Endometrium (tissue), 2 donors: ENCODE results near the gene PDZD7.

Source experiments
- FAIRE-seq: peaks from 2 replicates; lab custom pipeline; 2012; peaks lifted over from hg19 to GRCh38; lab: Jason Lieb, UNC
- donor health status: control.
- donor health status: control.

The PDZD7 gene

GRCh38 chr10:101031128-101031795 is at the start of gene PDZD7, which contains the start of gene SFXN3:
Gene PDZD7, minus strand, starts transcription at chr10:101031129. Its CDS starts 910 bp downstream, at chr10:101030219.
Gene SFXN3, plus strand, starts transcription at chr10:101031234. Its CDS starts 3,461 bp downstream, at chr10:101034695.
- no peak for FAIRE-seq

GRCh38 chr10:101079874-101080273 is 48.9 kb upstream of the PDZD7 start:
- no peak for FAIRE-seq

DNA sequence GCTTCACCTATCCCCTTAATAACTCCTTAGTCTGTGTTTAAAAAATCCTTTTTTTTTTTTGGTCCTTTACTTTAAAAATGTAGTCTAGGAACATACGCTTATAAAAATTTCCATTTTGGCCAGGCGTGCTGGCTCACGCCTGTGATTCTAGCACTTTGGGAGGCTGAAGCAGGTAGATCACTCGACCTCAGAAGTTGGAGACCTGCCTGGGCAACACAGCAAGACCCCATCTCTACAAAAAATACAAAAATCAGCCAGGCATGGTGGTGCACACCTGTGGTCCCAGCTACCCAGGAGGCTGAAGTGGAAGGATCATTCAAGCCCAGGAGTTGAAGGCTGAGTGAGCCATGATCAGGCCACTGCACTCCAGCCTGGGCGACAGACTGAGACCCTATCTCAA is 45.7 kb upstream of the PDZD7 start:
- FAIRE-seq, result no peak

DNA sequence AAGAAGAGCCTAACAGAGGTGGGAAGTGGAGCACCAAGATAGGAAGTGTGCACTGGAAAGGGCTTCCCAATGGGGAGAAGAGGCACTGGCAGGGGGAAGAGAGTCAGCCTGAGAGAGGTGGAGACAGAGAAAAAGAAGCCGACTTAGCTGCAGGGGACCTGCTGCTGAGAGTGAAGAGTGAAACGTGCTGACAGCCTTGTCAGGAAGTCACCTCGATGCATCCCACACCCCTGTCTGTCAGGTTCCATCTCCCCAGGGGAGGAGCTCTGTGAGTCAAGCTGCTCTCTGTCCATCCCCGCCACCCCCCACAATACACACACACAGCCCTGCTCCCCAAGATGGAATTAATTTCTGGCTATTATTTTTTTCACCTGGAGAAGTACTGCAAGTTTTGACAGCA is 44.8 kb upstream of the PDZD7 start:
- FAIRE-seq, result no peak

DNA sequence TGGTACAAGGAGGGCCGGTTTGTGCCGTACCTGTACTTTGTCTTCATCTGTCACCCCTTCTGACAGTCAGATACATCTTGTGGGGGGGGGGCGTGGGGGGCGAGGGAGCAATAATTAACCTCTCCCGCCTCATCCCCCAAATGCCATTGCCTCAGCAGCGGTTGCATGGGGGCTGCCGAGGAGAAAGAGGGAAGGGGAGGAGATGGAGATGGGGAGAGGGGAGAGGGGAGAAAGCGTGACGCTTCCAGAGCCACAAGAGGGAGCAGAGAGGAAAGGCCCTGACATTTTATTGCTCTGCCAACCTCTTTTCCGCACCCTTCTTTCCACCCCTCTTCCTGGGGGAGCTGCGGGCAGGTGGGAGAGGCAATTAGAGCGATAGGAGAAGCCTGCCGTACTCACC is 42.7 kb upstream of the PDZD7 start:
- FAIRE-seq, result no peak

- FAIRE-seq, result no peak
Observed at GRCh38 chr10:101072923-101073322, 42.0 kb upstream of the PDZD7 start.

DNA sequence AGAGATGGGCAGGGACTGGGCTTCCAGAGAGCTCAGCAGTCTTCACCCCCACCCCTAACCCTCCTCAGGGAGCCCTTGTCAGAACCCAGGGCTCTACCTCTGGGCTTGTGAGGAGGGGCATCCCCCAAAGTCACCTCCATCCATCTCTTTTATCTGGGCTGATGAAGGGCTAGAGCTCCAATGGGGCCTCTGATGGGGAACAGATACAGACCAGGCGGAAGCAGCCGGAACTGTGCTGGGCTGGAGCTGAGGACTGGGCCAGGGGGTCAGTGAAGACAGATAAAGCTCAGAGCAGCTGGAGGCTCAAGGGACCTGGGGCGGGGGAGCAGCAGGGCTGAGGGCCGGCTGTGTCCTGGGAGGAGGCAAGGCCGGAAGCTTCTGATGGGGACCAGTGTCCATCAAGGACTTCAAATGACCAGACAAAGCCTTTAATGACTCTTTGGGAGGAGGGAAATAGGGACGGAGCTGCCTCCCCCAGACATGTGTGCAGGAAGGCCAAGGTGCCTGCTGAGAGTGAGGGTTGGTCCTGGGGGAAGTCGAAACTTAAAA is 41.0 kb upstream of the PDZD7 start:
- FAIRE-seq, result no peak

DNA sequence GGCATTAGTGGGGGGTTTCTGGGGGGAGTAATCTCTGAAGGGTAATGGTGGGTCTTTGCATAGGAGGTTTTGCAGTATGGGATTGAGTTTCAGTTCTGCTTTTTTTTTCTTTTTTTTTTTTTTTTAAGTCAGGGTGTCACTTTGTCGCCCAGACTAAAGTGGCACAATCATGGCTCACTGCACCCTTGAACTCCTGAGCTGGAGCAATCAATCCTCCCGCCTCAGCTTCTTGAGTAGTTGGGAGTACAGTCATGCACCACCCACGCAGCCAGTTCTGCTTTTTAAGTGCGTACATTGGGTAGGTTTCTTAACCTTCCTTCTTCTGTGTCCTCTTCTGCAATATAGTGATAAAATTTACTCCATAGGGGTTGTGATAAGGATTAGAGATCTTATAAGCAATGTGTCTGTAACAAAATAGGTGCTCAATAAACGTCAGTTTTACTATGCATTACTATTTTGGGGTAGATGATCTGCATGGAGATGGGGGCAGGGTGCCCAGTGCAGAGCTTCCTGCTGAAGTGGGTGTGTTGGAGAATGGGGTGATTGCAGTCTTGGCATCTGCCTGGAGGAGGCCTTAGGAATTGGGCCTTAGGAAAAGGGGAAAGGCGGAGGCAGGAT is 40.4 kb upstream of the PDZD7 start:
- FAIRE-seq, result no peak

DNA sequence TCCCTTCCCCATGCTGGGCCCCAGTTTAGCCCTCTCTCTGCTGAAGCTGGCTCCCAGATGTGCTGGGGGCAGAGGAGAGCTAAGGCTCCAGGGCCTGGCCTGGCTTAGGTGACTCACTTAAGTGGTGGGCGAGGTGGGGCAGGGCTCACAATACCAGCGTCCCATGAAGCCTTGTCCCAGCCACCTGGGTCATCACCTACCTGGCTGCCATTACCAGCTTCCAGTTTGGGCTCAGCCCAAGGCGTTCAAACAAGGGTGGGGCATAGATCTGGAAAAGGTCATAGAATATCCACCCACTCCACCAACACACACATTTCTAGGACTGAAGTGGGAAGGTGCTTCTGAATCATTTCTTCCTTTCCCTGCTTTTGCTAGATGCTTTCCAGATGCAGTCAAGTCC is 39.2 kb upstream of the PDZD7 start:
- FAIRE-seq, result no peak

DNA sequence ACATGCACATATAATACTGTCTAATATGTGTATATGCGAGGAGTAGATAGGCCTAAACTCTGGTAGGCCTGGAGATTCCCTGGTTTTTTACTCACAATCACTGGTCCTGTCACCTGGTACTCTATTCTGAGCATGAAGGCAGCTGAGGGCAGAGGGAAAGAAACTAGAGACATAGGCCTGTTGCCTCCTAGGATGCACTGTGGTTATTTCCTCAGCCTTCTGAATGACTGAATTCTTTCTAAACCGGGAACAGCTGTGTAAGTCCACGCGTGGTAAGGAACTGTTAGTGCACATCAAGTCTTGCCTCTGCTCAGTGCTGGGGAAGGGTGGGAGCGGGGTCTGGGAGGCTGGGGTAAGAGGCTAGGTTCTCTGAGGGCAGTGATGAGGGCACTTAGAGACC is 38.5 kb upstream of the PDZD7 start:
- no peak for FAIRE-seq

DNA sequence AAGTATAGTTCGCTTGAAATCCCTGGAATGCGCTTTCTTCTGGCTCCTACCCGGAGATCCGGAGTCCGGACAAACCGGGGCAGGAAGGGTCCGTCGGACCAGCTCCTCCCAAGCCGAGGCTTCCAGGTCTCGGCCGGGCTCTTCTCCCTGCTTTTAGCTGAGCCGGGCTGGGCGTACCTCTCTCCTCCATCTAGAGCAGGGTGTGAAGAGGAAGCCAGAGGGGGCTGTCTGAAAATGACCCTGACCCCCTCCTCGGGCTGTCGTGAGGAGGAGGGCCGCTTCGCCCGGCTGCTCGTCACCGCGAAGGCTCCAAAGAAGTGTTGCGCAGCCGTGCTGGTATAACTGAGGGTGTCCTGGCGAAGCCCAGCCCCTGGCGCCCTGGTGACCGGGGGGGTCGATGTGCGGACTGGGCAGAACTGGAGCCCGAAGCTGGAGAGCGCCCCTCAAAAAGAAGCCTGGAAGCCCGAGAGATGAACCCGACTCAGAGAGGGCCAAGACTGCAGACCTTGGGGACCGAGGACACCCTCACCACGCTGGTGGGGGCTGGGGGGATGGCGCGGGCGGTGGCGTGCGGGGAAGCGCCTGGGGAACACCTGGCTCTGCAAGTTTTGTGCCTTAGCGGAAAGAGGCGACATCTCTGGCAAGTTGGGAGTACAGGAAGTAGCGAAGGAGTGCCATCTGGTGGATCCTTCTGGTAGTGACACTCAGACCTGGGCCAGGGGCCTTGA is 36.6 kb upstream of the PDZD7 start:
- no peak for FAIRE-seq

GRCh38 chr10:101066896-101067355 is 36.0 kb upstream of the PDZD7 start:
- no peak for FAIRE-seq

DNA sequence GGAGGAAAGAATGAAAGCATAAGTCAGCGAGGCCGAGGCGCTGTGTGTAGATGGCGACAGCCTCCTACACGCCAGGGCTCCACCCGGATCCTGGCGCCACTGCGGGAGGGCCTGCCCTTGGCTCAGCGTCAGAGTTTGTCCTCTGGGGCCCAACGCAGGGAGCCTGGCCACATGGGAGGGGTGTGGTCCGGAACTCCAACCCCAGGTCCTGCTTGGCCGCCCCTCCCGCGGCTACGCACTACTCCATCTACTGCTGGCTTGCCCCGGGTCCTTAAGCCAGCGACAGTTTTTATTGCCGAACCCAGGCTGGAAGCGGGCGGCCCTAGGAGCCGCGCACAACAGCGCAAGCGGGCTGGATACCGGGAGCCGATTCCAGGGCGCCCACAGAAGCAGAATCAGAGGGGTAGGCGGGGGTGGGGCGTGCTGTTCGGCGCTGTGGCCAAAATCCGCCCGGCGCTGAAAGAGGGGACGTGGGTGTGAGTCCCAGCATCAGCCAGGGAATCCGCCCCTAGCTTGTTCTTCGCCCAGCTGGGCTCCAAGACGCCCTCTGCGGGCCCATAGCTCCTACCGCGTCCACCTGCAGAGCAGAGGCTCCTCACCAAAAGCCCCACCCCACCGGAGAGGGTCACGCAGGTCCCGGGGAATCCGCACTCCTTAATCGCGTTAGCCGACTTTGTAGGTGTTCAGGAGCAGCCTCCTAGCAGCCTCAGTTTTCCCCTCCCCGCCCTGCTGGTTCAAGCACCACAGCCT is 35.4 kb upstream of the PDZD7 start:
- no peak for FAIRE-seq

GRCh38 chr10:101065481-101066145 is 34.7 kb upstream of the PDZD7 start:
- FAIRE-seq, result no peak

DNA sequence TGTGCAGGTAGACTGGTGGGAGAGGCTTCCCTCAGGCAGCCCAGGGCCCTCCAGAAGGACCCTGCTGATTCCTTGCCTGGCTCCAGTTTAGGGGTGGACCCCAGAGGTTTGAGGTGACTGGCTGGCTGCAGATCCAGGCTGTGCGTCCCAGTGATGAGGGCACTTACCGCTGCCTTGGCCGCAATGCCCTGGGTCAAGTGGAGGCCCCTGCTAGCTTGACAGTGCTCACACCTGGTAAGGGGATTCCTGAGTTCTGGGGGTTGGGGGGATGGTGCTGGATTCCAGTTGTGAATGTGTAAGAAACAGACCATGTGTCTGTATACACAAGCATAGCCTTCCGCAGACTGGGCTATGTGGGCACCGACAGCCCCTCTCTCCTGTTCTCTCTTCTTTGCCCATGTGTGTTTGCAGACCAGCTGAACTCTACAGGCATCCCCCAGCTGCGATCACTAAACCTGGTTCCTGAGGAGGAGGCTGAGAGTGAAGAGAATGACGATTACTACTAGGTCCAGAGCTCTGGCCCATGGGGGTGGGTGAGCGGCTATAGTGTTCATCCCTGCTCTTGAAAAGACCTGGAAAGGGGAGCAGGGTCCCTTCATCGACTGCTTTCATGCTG is 33.6 kb upstream of the PDZD7 start:
- no peak for FAIRE-seq

DNA sequence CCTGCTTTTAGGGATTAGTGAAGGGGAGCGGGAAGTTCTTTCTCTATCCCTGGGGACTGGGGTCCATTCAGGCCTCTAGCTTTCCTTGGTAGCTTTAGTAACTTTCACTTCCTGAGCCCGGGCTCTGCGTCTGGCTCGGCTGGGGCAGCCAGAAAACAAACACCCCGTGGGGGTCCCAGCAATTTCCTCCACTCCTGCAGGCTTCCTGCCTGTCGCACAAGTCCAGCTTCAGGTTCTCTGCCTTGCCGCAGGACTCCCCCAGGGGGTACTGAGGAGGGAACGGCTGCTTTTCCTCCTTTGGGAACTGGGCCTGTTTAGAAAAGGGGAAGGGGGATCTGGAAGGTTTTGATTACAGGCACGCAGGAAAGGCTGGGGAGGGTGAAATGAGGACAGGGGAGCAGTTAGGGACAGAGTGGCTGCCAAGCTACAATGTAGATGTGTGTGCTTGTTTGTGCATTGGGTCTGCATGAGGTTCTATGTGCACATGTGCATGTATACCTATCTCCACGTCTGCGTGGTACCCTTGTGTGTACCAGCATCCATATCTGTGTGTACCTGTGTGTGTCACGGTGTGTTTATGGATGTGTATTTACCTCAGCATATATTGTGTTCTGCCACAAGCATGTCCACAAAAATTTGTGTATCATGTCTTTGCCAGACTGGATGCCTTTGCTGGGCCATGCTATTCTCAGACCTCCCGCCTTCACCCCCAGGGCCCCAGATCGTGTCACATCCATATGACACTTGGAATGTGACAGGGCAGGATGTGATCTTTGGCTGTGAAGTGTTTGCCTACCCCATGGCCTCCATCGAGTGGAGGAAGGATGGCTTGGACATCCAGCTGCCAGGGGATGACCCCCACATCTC is 32.9 kb upstream of the PDZD7 start:
- FAIRE-seq, result no peak

DNA sequence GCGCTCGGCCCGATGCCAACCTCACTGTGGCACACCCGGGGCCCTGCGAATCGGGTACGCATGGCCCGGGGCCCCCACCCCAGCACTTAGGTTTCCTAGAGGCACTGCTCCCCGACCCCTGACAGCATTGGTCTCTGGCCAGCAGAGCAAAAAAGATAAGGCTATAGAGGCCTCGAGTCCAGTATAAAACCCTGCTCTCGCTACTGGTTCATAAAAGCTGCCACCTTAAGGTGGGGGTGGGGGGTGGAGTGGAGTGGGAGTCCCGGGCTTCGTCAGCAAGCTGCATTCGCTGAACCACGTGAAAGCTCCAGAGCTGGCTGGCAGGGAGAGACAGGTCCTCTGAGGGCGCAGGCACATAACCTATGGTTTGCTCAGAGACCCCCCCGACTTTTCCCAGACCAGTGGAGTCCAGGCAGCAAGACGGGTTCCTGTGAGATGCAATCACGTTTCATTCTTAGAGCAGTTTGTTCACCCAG is 32.2 kb upstream of the PDZD7 start:
- FAIRE-seq, result no peak

DNA sequence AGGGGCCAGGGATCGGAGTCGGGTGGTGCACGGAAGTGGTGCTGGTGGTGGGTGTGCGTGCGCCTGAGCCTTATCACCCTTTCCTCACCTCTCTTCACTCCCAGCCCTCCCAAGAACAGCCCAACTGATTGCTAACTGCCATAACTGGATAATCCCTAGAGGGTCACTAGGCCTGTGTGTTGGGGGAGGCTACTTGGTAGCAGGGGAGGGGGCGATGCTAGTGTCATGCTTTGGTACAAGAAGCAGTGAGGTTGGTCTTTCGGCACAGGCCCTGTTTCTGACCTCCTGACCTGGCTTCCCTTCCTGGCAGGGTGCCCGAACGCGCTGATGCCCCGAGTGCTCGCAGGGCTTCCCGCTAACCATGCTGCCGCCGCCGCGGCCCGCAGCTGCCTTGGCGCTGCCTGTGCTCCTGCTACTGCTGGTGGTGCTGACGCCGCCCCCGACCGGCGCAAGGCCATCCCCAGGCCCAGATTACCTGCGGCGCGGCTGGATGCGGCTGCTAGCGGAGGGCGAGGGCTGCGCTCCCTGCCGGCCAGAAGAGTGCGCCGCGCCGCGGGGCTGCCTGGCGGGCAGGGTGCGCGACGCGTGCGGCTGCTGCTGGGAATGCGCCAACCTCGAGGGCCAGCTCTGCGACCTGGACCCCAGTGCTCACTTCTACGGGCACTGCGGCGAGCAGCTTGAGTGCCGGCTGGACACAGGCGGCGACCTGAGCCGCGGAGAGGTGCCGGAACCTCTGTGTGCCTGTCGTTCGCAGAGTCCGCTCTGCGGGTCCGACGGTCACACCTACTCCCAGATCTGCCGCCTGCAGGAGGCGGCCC is 31.5 kb upstream of the PDZD7 start:
- FAIRE-seq, result no peak

- FAIRE-seq, result no peak
Observed at GRCh38 chr10:101061624-101062231, 30.8 kb upstream of the PDZD7 start, which contains the start of gene KAZALD1. Gene KAZALD1, plus strand, starts transcription at chr10:101061989. Its CDS starts 604 bp downstream, at chr10:101062593.
